AG04449 (cell line): ENCODE results near the gene DUSP9.
"Not testable (repeated sequence)": the region's sequence is repeated elsewhere in the genome, so short reads cannot be mapped to it uniquely, and the experiment has no call there.

Experiments
- CTCF ChIA-PET: fragments of 350-600 bp; formaldehyde crosslinking; extraction: SDS; loops from one replicate; lab custom pipeline; 2021; ENCODE audit warnings: antibody characterized with exemption; lab: Yijun Ruan, JAX
- POLR2A ChIA-PET: fragments of 400-600, 350-600 bp; formaldehyde crosslinking; extraction: SDS; loops from one replicate; lab custom pipeline; 2020; ENCODE audit warnings: antibody characterized with exemption, inconsistent platforms; lab: Yijun Ruan, JAX
- DNase-seq: peaks from one replicate; pipeline ENCODE4 v3.0.0-alpha.2; 2010; ENCODE audit warnings: low read depth, low spot score
- H3K4me3 ChIP-seq: 2 replicates; pipeline ENCODE4 v1.5.1; 2011; ENCODE audit warnings: low read depth, mild to moderate bottlenecking, control low read depth, low read length
- CTCF ChIP-seq: IDR thresholded peaks from one replicate; pipeline ENCODE4 v1.5.1; 2011; ENCODE audit warnings: mild to moderate bottlenecking, moderate library complexity, low read length, control low read depth, inconsistent platforms; ENCODE audit not compliant: insufficient read depth; ENCODE audit errors: missing control alignments

Gene DUSP9

DNA sequence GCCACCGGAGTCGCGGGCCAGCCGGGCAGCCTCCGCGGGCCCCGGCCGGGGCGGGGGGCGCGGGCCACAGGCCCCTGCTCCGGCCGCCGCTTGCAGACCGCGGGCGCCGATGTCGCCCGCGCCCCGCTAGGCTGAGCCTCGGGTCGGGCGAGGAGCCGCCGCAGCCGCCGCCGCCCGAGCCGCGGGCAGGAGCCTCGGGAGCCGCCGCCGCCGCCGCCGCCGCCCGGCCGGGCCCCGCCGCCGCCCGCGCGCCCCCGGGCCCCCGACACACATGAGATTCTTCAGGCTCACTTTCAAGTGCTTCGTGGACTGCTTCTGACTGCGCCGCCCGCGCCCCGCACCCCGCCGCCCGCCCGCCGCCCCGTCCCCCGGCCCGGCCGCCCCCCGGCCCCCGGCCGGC lies 41.1 kb downstream of the DUSP9 start:
- no peak for TF ChIP-seq CTCF

GRCh38 chrX:153688506-153688905 lies 41.5 kb downstream of the DUSP9 start:
- DNase-seq, result no peak
- peak overlapping the region; percentile 58 for H3K4me3 ChIP-seq
- ChIA-PET CTCF (no interaction called here), POLR2A (no interaction called here)
- no peak for TF ChIP-seq CTCF

More for the DNA sequence above, 41.1 kb downstream of the DUSP9 start:
- peak overlapping the region; percentile 12 for H3K4me3 ChIP-seq
- CTCF ChIA-PET, result interaction anchor here (1.0 to 1.4 kb wide), 2 partner anchors 9 to 20 kb away, joined by 3 to 7 read pairs; no protein-coding TSS in a partner anchor
- no peak for DNase-seq
- POLR2A ChIA-PET, result no interaction called here

DNA sequence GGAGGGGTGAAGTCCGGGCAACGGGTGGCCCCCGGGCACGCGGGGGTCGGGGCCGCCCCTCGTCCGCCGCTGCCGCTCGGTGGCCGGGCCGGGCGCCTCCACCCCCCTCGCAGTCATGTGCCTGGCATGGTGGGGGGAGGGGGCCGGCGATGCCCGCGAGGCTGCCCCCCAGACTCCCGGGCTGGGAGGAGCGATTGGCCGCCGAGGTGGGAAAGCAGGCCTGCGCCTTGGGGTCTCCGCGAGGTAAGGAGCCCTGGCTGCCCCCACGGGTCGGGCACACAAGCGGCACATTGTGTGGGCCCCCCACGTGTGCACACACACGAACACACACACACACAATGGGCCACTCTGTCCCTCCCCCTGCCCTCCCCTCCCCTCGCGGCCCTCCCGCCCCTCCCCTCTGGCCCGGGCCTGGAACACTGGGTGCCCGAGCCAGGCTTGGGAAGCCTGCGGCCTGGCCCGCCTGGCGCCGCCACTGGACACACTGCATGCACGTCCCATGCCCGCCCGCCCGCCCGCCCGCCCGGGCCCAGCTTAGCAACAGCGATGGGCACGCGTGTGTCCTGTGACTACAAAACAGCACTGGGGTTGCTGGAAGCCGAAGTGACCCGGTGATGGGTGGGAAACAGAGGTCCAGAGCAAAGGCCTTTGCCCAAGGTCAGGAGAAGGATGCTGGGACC lies 42.0 kb downstream of the DUSP9 start:
- CTCF ChIA-PET, result no interaction called here
- DNase-seq, result no peak
- TF ChIP-seq CTCF, result no peak
- peak overlapping the region; percentile 58 for H3K4me3 ChIP-seq
- POLR2A ChIA-PET, result no interaction called here

DNA sequence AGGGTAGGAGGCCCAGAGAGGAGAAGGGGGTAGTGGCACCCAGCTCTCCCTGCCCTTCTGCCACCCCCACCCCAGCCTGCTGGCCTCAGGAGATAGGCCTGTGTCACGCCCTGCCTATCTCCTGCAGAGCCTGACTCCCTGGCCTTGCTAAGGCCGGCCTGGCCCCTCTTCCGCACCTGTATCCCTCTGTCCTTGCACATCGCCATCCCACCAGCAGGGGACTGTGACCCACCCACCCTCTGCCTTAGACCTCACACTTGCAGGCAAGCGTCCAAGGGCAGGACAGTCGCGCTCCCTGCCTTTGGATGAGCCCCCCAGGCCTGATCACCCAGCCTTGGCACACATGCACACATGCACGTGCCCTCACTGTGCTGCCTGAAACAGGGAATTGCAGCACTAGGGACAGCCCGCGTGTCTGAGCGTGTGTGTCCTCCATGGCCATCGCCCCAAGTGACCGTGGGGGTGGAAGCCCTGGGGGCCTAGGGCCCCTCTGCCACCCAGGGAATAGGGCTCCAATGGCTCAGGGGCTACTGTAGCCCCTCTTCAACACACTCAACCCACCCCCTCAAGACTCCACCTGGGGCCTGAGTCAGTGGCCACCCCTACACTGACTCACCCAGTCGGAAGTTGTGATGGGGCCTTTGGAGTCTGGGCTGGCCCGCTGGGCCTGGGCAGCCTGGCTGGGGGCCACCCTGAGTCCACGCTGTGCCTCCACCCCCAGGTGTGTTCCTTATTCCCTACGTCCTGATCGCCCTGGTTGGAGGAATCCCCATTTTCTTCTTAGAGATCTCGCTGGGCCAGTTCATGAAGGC lies 42.9 kb downstream of the DUSP9 start:
- CTCF ChIA-PET, result no interaction called here
- POLR2A ChIA-PET, result no interaction called here
- peak overlapping the region; percentile 58 for H3K4me3 ChIP-seq
- TF ChIP-seq CTCF, result no peak
- DNase-seq, result no peak

- no peak overlapping the region for H3K4me3 ChIP-seq
- POLR2A ChIA-PET, result no interaction called here
- no peak for DNase-seq
- no peak for TF ChIP-seq CTCF
- CTCF ChIA-PET, result no interaction called here
Measured at GRCh38 chrX:153690466-153690865, 43.5 kb downstream of the DUSP9 start.

- DNase-seq, CTCF ChIA-PET, POLR2A ChIA-PET, H3K4me3 ChIP-seq: not testable (repeated sequence)
Measured at GRCh38 chrX:153691032-153691827, 44.2 kb downstream of the DUSP9 start.
